Calu3 (cell line): ENCODE data around the gene MAMLD1. TPM values are rescaled to one million over a fixed set of nuclear protein-coding genes. Genes with fewer than 3 reads are reported as not detected.

Experiments
- BruUV-seq: library from RNA; stranded (reverse); fragments of 400-500 nt; replicated peaks from 2 replicates; lab custom pipeline; 2021; lab: Mats Ljungman, UMichigan
- CTCF ChIA-PET: fragments of 300-600 bp; sonication (Branson Sonifier 250); formaldehyde crosslinking; loops from one replicate; lab custom pipeline; 2022; ENCODE audit warnings: antibody characterized with exemption; lab: Charles Lee
- DNase-seq: peaks from one replicate; pipeline ENCODE4 v3.0.0; 2022
- H3K27ac Mint-ChIP-seq: one replicate; pipeline ENCODE4 v1.8.0; 2022; ENCODE audit warnings: mixed read lengths; ENCODE audit not compliant: unreplicated experiment
- H3K27me3 Mint-ChIP-seq: one replicate; pipeline ENCODE4 v1.8.0; 2022; ENCODE audit warnings: mixed read lengths; ENCODE audit not compliant: unreplicated experiment
- H3K36me3 Mint-ChIP-seq: one replicate; pipeline ENCODE4 v1.8.0; 2022; ENCODE audit warnings: mild to moderate bottlenecking, moderate library complexity, mixed read lengths; ENCODE audit not compliant: insufficient read depth, unreplicated experiment
- H3K4me1 Mint-ChIP-seq: one replicate; pipeline ENCODE4 v1.8.0; 2022; ENCODE audit warnings: mild to moderate bottlenecking, low read depth, mixed read lengths; ENCODE audit not compliant: unreplicated experiment
- H3K4me3 Mint-ChIP-seq: one replicate; pipeline ENCODE4 v1.8.0; 2022; ENCODE audit warnings: mild to moderate bottlenecking, low read depth, moderate library complexity, mixed read lengths; ENCODE audit not compliant: unreplicated experiment
- H3K9me3 Mint-ChIP-seq: one replicate; pipeline ENCODE4 v1.8.0; 2022; ENCODE audit warnings: low read depth, mixed read lengths; ENCODE audit not compliant: unreplicated experiment
- intact Hi-C: fragments of 100-400 bp; cut with micrococcal nuclease; formaldehyde crosslinking; loops from one replicate; pipeline ENCODE4 v1.10.0; 2022; ENCODE audit not compliant: unreplicated experiment
- total RNA-seq: library from RNA; stranded (reverse); gene quantifications from 2 replicates; pipeline ENCODE4 v1.2.3, GENCODE V29; 2022
- TF ChIP-seq, protein P1 (sequence below): fragments of 200-600 bp; IDR thresholded peaks from one replicate; pipeline ENCODE4 v1.8.0; 2022; ENCODE audit warnings: antibody characterized with exemption; ENCODE audit not compliant: unreplicated experiment

The MAMLD1 gene
- total RNA-seq, 1 experiment from 2014 or later = 8.8 TPM

DNA sequence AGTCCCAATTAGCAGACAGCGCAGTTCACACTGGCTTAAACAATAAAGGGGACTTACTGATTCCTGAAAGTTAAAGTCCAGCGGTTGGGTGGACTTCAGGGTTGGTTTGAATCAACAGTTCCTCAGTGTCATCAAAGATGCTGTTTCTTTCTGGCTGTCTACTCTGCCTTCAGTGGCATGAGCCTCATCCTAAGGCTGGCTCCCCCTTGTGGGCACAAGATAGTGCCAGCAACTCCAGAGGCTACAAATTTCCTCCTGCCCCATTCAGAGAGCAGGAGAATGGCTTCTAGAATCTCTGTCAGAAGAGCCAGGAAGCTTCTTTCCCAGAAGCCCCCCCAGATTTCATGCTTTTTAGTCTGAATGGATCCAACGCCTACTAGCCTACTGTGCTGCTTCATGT lies 122.9 kb downstream of the MAMLD1 start:
- CTCF ChIA-PET = no interaction called here

DNA sequence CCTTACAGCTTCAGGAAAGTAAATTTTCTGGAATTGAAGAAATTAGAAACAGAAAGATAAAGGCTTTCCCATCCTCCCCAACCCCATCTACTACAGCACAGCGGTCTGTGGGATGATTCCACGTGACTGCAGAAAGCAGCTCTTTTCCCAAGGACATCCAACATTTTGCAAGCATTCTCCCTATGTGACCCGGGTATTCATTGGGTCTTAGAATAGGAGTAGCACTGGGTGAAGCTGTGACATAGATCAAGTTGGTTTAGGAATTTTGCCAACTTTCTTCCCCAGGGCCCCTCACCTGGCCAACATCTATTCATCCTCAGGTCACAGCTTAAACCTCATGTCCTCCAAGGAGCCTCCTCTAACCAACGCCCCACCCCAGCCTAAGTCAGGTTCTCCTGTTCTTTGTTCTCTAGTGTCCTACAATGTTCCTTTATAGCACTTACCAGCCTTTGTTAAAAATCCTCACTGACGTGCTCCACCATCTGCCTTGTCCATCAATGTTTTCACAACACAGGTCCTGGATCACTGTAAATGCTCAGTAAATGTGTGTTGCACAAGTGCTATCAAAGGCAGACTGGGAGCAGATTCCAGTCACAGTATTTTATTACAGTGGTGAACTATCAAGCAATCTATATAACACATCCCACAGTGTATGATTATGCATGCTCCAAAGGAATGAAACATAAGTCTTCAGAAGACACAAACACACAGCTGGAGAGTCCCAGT lies 124.4 kb downstream of the MAMLD1 start:
- no peak overlapping the region for H3K27ac Mint-ChIP-seq
- BruUV-seq = no TSS peak
- intact Hi-C loops = loop anchor here (5.0 kb wide), 1 partner anchor 275 kb away; no protein-coding TSS in a partner anchor

More for the DNA sequence above, 122.9 kb downstream of the MAMLD1 start:
- DNase-seq = peak; percentile 64
- no peak overlapping the region for H3K4me3 Mint-ChIP-seq
- intact Hi-C loops = loop anchor here (5.0 kb wide), 1 partner anchor 274 kb away; no protein-coding TSS in a partner anchor
- no peak overlapping the region for H3K27ac Mint-ChIP-seq
- H3K36me3 Mint-ChIP-seq = no peaks in the 10 kb centered on the region
- BruUV-seq = no TSS peak
- H3K9me3 Mint-ChIP-seq = no peaks in the 10 kb centered on the region
- H3K4me1 Mint-ChIP-seq = peaks cover 13% of the 10 kb centered on the region
- TF ChIP-seq, protein P1, sequence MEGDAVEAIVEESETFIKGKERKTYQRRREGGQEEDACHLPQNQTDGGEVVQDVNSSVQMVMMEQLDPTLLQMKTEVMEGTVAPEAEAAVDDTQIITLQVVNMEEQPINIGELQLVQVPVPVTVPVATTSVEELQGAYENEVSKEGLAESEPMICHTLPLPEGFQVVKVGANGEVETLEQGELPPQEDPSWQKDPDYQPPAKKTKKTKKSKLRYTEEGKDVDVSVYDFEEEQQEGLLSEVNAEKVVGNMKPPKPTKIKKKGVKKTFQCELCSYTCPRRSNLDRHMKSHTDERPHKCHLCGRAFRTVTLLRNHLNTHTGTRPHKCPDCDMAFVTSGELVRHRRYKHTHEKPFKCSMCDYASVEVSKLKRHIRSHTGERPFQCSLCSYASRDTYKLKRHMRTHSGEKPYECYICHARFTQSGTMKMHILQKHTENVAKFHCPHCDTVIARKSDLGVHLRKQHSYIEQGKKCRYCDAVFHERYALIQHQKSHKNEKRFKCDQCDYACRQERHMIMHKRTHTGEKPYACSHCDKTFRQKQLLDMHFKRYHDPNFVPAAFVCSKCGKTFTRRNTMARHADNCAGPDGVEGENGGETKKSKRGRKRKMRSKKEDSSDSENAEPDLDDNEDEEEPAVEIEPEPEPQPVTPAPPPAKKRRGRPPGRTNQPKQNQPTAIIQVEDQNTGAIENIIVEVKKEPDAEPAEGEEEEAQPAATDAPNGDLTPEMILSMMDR = peak; percentile 50
- H3K27me3 Mint-ChIP-seq = no peaks in the 10 kb centered on the region

DNA sequence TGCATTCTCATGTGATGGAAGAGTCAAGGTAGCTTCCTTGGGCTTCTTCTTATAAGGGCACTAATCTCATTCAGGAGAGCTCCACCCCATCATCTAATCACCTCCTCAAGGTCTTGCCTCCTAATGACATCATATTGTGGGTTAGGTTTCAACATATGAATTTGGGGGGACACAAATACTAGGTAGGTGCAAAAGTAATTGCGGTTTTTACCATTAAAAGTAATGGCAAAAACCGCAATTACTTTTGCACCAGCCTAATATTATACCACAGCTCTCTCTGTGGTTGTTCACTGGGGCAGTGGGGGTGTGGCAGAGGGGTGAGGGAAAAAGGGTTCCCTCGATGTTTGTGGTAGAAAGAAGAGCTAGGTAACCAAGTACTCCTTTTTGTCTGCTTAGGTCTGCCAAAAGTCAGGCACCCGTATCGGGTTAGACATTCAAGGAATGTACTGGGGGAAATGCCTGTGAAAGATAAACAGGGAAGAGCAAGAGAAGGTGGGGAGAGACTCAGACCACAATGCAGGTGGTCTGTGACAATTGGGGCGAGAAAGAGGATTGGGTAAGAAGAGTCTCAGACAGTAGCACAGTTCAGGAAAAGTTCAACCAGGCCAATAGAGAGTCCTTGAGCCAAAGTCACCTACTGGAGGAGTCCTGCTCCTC lies 126.4 kb downstream of the MAMLD1 start:
- H3K36me3 Mint-ChIP-seq = no peaks in the 10 kb centered on the region
- intact Hi-C loops = loop anchor here (5.0 kb wide), 1 partner anchor 277 kb away; no protein-coding TSS in a partner anchor

More for the DNA sequence above, 124.4 kb downstream of the MAMLD1 start:
- TF ChIP-seq, protein P1 = no peak
- CTCF ChIA-PET = interaction anchor here (0.7 kb wide), 1 partner anchor 100 kb away, joined by 4 read pairs; no protein-coding TSS in a partner anchor
- no peaks in the 10 kb centered on the region for H3K27me3 Mint-ChIP-seq
- H3K9me3 Mint-ChIP-seq = no peaks in the 10 kb centered on the region
- H3K4me1 Mint-ChIP-seq = peaks cover 10% of the 10 kb centered on the region
- DNase-seq = no peak
- no peaks in the 10 kb centered on the region for H3K36me3 Mint-ChIP-seq
- H3K4me3 Mint-ChIP-seq = no peak overlapping the region

DNA sequence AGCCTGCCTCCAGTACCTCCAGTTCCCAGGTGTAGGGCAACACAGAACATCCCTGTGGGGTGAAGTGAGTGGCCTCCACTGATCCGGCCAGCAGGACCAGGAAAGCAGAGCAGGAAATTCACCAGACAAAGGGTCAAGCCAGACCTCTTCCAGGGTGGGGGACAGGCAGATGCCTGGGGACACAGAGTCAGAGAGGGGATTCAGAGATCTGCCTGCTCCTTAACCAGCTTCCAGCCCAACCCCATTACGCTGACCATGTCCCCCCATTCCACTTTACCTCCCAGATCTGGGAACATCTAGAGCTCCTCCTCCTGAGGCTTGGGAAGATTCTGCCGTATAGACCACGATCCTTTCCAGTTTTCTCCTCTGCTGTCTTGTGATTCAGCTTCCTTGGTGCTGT lies 132.4 kb downstream of the MAMLD1 start:
- Mint-ChIP-seq H3K27ac (no peak overlapping the region), H3K4me1 (no peaks in the 10 kb centered on the region), H3K4me3 (no peak overlapping the region), H3K27me3 (no peaks in the 10 kb centered on the region), H3K9me3 (no peaks in the 10 kb centered on the region), H3K36me3 (no peaks in the 10 kb centered on the region)
- intact Hi-C loops = no loop called here
- CTCF ChIA-PET = no interaction called here
- no peak for DNase-seq
- TF ChIP-seq, protein P1 = no peak
- no TSS peak for BruUV-seq

More for the DNA sequence above, 126.4 kb downstream of the MAMLD1 start:
- H3K27ac Mint-ChIP-seq = no peak overlapping the region
- TF ChIP-seq, protein P1 = no peak
- CTCF ChIA-PET = no interaction called here
- no peaks in the 10 kb centered on the region for H3K4me1 Mint-ChIP-seq
- no peaks in the 10 kb centered on the region for H3K27me3 Mint-ChIP-seq
- DNase-seq = no peak
- no peak overlapping the region for H3K4me3 Mint-ChIP-seq
- BruUV-seq = no TSS peak
- no peaks in the 10 kb centered on the region for H3K9me3 Mint-ChIP-seq
